RWPE2 (cell line): ENCODE measurements around the gene CENPP.

Experiments
- ATAC-seq: fragments of 200-7000 bp; cut with Tn5 transposase; 3 replicates; pipeline ENCODE4 v1.9.1; 2021; ENCODE audit warnings: low read depth
- DNase-seq: peaks from one replicate; pipeline ENCODE4 v3.0.0-alpha.2; 2020; ENCODE audit warnings: low spot score
- H3K27ac ChIP-seq: fragments of 450-650 bp; 2 replicates; pipeline ENCODE4 v1.5.1; 2017; ENCODE audit warnings: mild to moderate bottlenecking; ENCODE audit not compliant: poor library complexity, severe bottlenecking
- H3K27me3 ChIP-seq: fragments of 250-450 bp; sonication (Bioruptor Pico); 2 replicates; pipeline ENCODE4 v1.5.1; 2021; ENCODE audit warnings: mild to moderate bottlenecking, moderate library complexity; ENCODE audit not compliant: insufficient read depth, poor library complexity, severe bottlenecking
- H3K36me3 ChIP-seq: fragments of 250-450 bp; sonication (Bioruptor Pico); 2 replicates; pipeline ENCODE4 v1.5.1; 2020; ENCODE audit warnings: low read depth, mild to moderate bottlenecking, moderate library complexity
- H3K4me1 ChIP-seq: fragments of 250-450 bp; sonication (Bioruptor Pico); 2 replicates; pipeline ENCODE4 v1.5.1; 2021; ENCODE audit warnings: mild to moderate bottlenecking, moderate library complexity; ENCODE audit not compliant: insufficient read depth, poor library complexity, severe bottlenecking
- H3K4me3 ChIP-seq: fragments of 250-450 bp; sonication (Bioruptor Pico); 2 replicates; pipeline ENCODE4 v1.5.1; 2021; ENCODE audit warnings: mild to moderate bottlenecking, moderate library complexity; ENCODE audit not compliant: severe bottlenecking
- H3K9me3 ChIP-seq: fragments of 250-450 bp; sonication (Bioruptor Pico); 2 replicates; pipeline ENCODE4 v1.5.1; 2021; ENCODE audit warnings: mild to moderate bottlenecking, moderate library complexity; ENCODE audit not compliant: severe bottlenecking
- TF ChIP-seq, protein P1 (sequence below): fragments of 450-650 bp; IDR thresholded peaks from one replicate; pipeline ENCODE4 v1.5.1; 2017; ENCODE audit warnings: mild to moderate bottlenecking, moderate library complexity; ENCODE audit not compliant: poor library complexity, severe bottlenecking

CENPP gene

DNA sequence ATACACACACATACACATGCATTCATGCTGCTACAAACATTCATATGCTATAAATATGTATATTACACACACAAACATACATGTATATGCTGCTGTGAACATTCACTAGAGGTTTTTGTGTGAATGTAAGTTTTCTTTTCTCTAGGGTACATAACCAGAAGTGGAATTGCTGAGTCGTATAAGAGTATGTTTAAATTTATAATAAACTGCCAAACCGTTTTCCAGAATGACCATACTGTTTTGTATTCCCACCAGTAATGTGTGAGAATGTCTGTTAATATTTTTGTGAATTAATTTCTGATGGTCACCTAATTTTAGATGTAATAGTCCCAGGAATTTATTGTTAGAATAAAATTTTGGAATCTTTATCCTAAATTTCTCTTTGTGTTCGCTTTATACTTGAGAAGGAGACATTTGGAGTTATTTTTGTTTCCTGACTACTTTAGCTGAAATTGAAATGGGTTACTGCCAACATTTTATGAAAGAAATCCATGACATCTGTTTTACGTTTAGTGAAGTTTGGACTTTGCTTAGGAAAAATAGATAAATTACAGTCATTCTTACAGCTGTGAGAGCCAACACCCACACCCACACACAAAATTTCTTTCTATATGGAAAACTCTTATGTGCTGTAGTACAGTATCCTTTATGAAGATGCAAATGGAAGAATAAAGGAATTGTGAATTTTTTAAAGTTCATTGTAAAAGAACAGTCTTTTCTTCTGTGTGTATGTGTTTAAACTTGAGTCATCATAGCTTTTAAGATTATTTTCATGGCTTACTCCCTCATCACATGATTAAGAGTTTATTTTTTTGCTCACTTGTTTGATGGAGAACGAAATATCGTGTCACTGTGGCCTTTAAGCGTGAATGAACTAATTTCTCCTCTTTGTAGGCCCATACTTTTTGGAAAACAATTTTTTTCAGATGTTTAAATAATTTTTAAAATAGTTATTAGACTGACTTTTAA, 24.3 kb downstream of the CENPP start:
- TF ChIP-seq, protein P1, sequence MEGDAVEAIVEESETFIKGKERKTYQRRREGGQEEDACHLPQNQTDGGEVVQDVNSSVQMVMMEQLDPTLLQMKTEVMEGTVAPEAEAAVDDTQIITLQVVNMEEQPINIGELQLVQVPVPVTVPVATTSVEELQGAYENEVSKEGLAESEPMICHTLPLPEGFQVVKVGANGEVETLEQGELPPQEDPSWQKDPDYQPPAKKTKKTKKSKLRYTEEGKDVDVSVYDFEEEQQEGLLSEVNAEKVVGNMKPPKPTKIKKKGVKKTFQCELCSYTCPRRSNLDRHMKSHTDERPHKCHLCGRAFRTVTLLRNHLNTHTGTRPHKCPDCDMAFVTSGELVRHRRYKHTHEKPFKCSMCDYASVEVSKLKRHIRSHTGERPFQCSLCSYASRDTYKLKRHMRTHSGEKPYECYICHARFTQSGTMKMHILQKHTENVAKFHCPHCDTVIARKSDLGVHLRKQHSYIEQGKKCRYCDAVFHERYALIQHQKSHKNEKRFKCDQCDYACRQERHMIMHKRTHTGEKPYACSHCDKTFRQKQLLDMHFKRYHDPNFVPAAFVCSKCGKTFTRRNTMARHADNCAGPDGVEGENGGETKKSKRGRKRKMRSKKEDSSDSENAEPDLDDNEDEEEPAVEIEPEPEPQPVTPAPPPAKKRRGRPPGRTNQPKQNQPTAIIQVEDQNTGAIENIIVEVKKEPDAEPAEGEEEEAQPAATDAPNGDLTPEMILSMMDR: no peak
- Histone ChIP-seq H3K4me3 (no peak overlapping the region), H3K36me3 (peaks cover 7% of the 10 kb centered on the region; the same call in 1 of the 2 replicates), H3K9me3 (no peaks in the 10 kb centered on the region), H3K4me1 (no peaks in the 10 kb centered on the region), H3K27me3 (no peaks in the 10 kb centered on the region), H3K27ac (no peak overlapping the region)
- ATAC-seq (no peak), DNase-seq (no peak)

DNA sequence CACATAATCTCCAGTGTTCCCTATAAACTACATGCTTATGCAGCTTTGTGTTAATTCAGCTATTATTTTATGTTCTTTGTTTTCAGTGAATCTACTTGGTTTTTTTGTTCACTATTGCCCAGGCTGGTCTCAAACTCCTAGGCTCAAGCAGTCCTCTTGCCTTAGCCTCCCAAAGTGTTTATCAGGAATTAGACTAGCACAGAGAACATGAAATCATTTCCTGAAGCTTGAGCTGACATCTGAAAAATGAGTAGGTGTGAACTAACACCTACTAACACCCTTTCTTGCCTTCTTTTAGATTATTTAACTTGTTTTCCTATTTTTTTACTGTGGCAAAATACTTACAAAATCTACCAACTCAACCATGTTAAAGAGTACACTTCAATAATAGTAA, 25.0 kb downstream of the CENPP start:
- Histone ChIP-seq H3K36me3 (peaks cover 7% of the 10 kb centered on the region; the same call in 1 of the 2 replicates), H3K9me3 (no peaks in the 10 kb centered on the region), H3K4me1 (no peaks in the 10 kb centered on the region), H3K4me3 (no peak overlapping the region), H3K27ac (no peak overlapping the region), H3K27me3 (no peaks in the 10 kb centered on the region)
- DNase-seq (no peak), ATAC-seq (no peak)
- TF ChIP-seq, protein P1: no peak

DNA sequence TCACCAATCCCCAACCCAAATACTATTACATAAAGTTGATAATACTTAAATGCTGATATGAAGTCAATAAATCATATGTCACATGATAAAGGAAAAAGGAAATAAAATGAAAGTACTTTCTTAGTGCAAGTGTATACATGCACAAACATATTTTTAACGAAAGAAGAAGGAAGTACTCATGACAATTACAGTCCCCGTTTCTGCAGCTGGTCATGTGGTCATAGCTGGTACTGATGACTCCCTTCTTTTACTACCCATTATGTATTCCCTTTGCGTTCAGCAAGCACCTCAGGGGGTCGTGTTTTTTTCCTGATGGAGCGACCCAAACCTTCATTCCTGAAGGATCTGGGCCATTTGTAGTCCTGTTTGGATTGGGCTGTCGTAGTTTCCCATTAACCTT, 27.3 kb downstream of the CENPP start:
- H3K4me1 ChIP-seq: no peaks in the 10 kb centered on the region
- H3K36me3 ChIP-seq: 0 out of 2 replicates have a peak, but pooled peaks cover 3% of the 10 kb centered on the region
- no peaks in the 10 kb centered on the region for H3K9me3 ChIP-seq
- no peak overlapping the region for H3K4me3 ChIP-seq
- H3K27me3 ChIP-seq: no peaks in the 10 kb centered on the region
- no peak overlapping the region for H3K27ac ChIP-seq
- DNase-seq: no peak
- no peak for ATAC-seq
- TF ChIP-seq, protein P1: no peak

DNA sequence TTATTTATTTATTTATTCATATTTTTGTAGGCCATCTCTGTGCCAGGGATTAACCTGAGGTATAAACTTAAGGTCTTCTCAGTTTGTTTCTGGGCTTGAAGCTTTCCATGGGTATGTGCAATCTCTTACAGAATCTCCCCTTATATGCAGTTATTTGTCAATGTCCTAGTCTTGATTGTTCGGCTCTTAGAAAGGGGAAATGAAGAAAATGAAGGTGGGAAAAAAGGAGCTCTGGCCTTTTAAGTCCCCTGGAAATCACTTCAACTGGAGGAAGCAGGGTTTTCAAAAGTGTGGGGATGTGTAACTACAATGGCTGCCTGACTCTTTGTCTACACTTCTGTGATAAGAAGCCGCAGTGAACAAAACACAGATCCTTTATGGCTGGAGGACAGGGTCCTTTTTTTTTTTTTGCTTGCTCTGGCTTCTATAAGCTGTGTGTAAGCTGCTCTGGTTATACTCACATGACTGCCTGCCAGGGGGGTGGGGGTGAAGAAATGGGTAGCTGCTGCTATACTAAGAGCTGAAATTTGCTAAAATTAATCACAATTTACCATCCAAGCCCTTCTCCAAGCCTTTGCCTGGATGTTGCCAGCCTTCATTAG, 33.7 kb downstream of the CENPP start:
- no peaks in the 10 kb centered on the region for H3K9me3 ChIP-seq
- no peaks in the 10 kb centered on the region for H3K27me3 ChIP-seq
- DNase-seq: no peak
- H3K36me3 ChIP-seq: no peaks in the 10 kb centered on the region
- H3K4me3 ChIP-seq: no peak overlapping the region
- no peak overlapping the region for H3K27ac ChIP-seq
- TF ChIP-seq, protein P1: no peak
- no peaks in the 10 kb centered on the region for H3K4me1 ChIP-seq
- ATAC-seq: no peak
